ENCODE measurements around the gene MFSD11.

MFSD11 gene

DNA sequence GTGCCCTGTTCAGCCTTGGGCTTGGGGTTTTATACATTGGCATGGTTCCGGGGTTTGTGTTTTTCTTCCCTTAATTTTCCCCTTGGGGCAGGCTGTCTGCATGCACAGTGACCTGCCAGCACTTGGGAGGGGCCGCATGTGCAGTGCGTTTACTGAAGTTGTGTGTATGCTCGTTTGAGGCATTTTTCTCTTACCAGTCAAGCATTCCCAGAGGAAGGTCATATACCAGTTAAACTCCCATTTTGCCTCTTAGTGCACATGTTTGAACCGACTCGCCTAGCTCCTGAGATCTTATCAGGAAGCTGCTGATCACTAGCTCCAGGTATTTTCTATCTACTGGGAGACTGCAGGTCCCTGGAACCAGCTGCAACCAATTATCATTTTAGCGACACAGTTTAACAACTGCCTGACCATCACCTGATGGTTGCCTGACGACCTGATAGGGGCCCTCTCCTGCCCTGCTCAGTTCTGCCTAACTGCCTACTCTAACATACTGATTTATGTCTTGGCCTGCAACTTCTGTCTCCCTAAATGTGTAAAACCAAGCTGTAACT, 51.4 kb downstream of the MFSD11 start:
- H3K9me2 ChIP-seq (replicated peaks; ENCODE audit: control insufficient read depth, low read length), result no peaks in the 10 kb centered on the region
- no peaks in the 10 kb centered on the region for H3K9me3 ChIP-seq (ENCODE audit: control insufficient read depth, insufficient read depth, low read length)
- peaks cover 6% of the 10 kb centered on the region for H3F3A ChIP-seq (ENCODE audit: control insufficient read depth, insufficient read depth)
- no peaks in the 10 kb centered on the region for H3K36me3 ChIP-seq (ENCODE audit: control insufficient read depth, low read length)
- no peak for TF ChIP-seq CTCF (IDR thresholded peaks at IDR 0.05; ENCODE audit: low read depth, low read length, poor library complexity, severe bottlenecking)
- no peak for TF ChIP-seq EZH2phosphoT487 (IDR thresholded peaks at IDR 0.05; ENCODE audit: borderline replicate concordance, low read length)
- no peak overlapping the region for H3K4me2 ChIP-seq (ENCODE audit: low read length)
- H3K27ac ChIP-seq (ENCODE audit: low read depth, low read length), result no peak overlapping the region
- no peaks in the 10 kb centered on the region for H3K27me3 ChIP-seq (ENCODE audit: control insufficient read depth, low read length)
- no peaks in the 10 kb centered on the region for H3K79me2 ChIP-seq (ENCODE audit: control insufficient read depth, low read length)
- H3K4me3 ChIP-seq (ENCODE audit: low read length), result no peak overlapping the region
- H3K4me1 ChIP-seq (ENCODE audit: control insufficient read depth, low read length), result peaks cover 19% of the 10 kb centered on the region
- no peaks in the 10 kb centered on the region for H4K20me1 ChIP-seq (ENCODE audit: control insufficient read depth, insufficient read depth, low read depth, low read length)

GRCh38 chr17:76791053-76791980, 53.4 kb downstream of the MFSD11 start:
- no peaks in the 10 kb centered on the region for H4K20me1 ChIP-seq (ENCODE audit: control insufficient read depth, insufficient read depth, low read depth, low read length)
- TF ChIP-seq EZH2phosphoT487 (IDR thresholded peaks at IDR 0.05; ENCODE audit: borderline replicate concordance, low read length), result no peak
- no peak for TF ChIP-seq CTCF (IDR thresholded peaks at IDR 0.05; ENCODE audit: low read depth, low read length, poor library complexity, severe bottlenecking)
- H3K9me3 ChIP-seq (ENCODE audit: control insufficient read depth, insufficient read depth, low read length), result no peaks in the 10 kb centered on the region
- no peaks in the 10 kb centered on the region for H3K27me3 ChIP-seq (ENCODE audit: control insufficient read depth, low read length)
- peak overlapping the region; percentile 59 for H3K27ac ChIP-seq (ENCODE audit: low read depth, low read length)
- peak overlapping the region; percentile 49 for H3K4me2 ChIP-seq (ENCODE audit: low read length)
- H3K36me3 ChIP-seq (ENCODE audit: control insufficient read depth, low read length), result no peaks in the 10 kb centered on the region
- no peaks in the 10 kb centered on the region for H3K79me2 ChIP-seq (ENCODE audit: control insufficient read depth, low read length)
- H3F3A ChIP-seq (ENCODE audit: control insufficient read depth, insufficient read depth), result peaks cover 6% of the 10 kb centered on the region
- H3K4me3 ChIP-seq (ENCODE audit: low read length), result peak overlapping the region; percentile 29
- H3K9me2 ChIP-seq (replicated peaks; ENCODE audit: control insufficient read depth, low read length), result no peaks in the 10 kb centered on the region
- peaks cover 19% of the 10 kb centered on the region for H3K4me1 ChIP-seq (ENCODE audit: control insufficient read depth, low read length)

DNA sequence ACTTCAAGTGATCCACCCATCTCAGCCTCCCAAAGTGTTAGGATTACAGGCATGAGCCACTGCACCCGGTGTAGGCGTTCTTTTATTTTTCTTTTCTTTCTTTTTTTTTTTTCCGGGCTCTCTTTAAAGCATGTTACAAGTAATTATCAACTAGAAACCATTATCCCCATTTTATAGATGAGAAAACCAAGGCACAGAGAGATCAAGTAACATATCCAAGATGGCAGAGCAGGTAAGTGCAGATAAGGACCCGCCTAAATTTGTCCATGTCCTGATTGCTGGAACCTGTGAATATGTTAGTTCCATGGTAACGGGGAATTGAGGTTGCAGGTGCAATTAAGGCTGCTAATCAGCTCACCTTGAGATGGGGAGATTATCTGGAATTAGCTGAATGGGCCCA, 54.4 kb downstream of the MFSD11 start:
- H3K27me3 ChIP-seq (ENCODE audit: control insufficient read depth, low read length), result no peaks in the 10 kb centered on the region
- TF ChIP-seq CTCF (IDR thresholded peaks at IDR 0.05; ENCODE audit: low read depth, low read length, poor library complexity, severe bottlenecking), result no peak
- no peak for TF ChIP-seq EZH2phosphoT487 (IDR thresholded peaks at IDR 0.05; ENCODE audit: borderline replicate concordance, low read length)
- peaks cover 6% of the 10 kb centered on the region for H3F3A ChIP-seq (ENCODE audit: control insufficient read depth, insufficient read depth)
- no peaks in the 10 kb centered on the region for H3K9me3 ChIP-seq (ENCODE audit: control insufficient read depth, insufficient read depth, low read length)
- H3K4me1 ChIP-seq (ENCODE audit: control insufficient read depth, low read length), result peaks cover 19% of the 10 kb centered on the region
- no peaks in the 10 kb centered on the region for H4K20me1 ChIP-seq (ENCODE audit: control insufficient read depth, insufficient read depth, low read depth, low read length)
- H3K4me3 ChIP-seq (ENCODE audit: low read length), result no peak overlapping the region
- no peaks in the 10 kb centered on the region for H3K36me3 ChIP-seq (ENCODE audit: control insufficient read depth, low read length)
- H3K27ac ChIP-seq (ENCODE audit: low read depth, low read length), result no peak overlapping the region
- no peaks in the 10 kb centered on the region for H3K79me2 ChIP-seq (ENCODE audit: control insufficient read depth, low read length)
- no peaks in the 10 kb centered on the region for H3K9me2 ChIP-seq (replicated peaks; ENCODE audit: control insufficient read depth, low read length)
- H3K4me2 ChIP-seq (ENCODE audit: low read length), result no peak overlapping the region
